HG03442 (cell line): ENCODE data around the gene SCAF1.

ENCODE experiments used
- ATAC-seq: cut with Tn5 transposase; IDR thresholded peaks from one replicate; pipeline ENCODE4 v1.9.1; 2021; ENCODE audit warnings: mild to moderate bottlenecking, moderate library complexity; ENCODE audit not compliant: unreplicated experiment

Gene SCAF1

DNA sequence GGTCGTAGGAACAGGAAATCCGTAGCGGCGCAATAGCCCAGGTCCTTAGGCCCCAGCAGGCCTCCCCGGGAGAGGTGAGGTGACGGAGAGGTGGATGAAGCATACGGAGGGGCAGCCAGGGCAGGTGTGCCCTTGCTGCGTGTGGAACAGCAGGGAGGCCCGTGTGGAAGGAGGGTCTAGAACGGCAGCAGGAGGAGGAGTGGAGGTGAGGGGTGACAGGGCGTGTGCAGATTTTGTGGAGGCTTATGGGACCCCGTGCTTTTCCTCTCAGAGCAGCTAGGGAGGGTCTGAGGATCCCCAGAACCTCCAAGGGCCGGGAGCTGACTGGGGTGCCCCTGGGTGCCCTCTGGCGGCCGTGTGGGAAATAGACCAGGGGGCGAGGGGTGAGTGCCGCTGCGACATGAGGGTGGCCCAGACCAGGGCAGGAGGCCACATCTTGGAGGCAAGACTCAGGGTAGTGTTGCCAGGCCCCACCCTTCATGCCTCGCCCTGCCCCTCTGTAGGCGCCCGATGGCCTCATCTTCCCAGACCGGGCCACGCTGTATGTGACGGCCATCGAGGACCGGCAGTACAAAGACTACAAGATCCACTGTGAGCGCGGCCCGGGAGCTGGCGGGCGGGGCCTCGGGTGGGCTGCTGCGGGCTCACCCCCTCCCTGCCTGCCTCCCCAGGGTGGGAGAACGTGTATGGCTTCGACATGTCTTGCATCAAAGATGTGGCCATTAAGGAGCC is 42.4 kb downstream of the SCAF1 start:
- ATAC-seq = no peak

DNA sequence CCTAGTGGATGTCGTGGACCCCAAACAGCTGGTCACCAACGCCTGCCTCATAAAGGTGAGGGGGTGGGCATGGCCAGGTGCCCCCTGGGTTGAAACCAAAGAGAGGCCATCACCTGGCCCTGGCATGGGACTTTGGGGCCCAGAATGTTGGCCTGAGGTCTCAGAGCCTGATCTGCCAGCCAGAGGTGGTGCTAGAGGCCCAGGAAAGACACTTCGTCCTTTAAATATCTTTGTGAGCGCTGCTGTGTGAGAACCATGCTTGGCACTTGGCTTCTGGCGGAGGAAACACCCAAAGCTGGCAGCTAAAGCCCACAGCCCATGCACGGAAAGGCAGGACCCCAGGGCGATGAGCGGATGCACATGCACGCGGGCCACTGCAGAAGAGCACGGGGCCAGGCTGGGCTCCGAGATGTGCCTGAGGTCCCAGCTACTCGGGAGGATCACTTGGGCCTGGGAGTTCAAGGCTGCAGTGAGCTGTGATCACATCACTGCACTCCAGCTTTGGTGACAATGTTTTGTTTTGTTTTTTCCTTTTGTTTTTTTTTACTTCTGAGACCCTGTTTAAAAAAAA is 43.1 kb downstream of the SCAF1 start:
- ATAC-seq = no peak

DNA sequence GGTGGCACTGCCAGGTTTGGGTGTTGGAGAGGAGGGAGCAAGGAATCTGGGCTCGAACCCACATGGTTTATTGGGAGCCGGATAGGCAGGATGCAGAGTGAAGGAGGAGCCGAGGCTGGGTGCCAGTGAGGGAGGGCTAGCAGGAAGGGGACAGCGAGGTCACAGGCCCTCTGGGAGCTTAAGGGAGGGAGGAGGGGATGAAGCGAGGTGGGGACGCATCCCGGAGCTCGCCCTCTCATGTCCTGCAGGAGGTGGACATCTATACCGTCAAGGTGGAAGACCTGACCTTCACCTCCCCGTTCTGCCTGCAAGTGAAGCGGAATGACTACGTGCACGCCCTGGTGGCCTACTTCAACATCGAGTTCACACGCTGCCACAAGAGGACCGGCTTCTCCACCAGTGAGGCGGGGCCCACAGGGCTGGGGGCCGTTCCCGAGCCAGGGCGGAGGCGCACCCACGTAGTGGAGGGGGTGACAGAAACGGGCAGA is 43.9 kb downstream of the SCAF1 start:
- ATAC-seq = no peak

DNA sequence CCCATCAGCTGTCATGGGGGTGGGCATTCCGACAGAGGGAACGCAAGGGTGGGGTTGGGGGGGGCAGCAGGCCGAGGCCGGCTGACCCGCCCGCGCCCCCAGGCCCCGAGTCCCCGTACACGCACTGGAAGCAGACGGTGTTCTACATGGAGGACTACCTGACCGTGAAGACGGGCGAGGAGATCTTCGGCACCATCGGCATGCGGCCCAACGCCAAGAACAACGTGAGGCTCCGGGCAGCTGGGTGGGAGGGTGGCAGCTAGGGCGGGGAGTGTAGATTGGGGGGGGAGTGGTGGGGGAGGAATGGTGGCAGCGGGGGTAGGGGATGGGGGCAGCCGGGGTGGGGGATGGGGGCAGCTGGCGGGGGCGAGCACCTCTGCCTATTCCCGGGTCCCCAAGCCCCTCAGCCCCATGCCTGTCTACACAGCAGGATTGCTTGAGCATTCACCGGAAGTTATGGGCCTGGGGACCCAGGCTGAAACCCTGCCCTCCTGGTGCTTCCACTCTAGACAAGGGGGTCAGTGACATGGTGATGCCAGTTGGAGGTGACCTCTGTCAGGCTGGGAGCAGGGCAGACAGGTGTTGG is 44.6 kb downstream of the SCAF1 start:
- ATAC-seq = no peak

DNA sequence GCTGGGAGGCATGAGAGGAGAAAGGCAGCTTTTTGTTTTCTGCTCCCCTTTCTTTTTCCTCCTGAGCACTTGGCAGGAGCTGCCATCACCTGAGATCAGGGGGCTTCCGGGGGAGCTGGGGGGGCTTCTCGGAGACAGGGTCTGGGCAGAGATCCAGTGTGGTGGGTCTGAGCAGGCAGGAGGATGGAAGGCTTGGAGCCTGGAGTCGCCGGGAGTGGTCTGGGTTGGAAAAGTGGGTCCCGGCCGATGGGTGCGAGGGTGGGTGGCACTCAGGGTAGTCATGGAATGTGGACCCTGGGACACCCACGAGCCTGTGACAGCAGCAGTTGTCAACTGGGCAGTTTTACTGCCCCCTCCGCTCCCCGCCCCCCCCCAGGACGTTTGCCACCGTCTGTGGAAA is 45.1 kb downstream of the SCAF1 start:
- no peak for ATAC-seq

DNA sequence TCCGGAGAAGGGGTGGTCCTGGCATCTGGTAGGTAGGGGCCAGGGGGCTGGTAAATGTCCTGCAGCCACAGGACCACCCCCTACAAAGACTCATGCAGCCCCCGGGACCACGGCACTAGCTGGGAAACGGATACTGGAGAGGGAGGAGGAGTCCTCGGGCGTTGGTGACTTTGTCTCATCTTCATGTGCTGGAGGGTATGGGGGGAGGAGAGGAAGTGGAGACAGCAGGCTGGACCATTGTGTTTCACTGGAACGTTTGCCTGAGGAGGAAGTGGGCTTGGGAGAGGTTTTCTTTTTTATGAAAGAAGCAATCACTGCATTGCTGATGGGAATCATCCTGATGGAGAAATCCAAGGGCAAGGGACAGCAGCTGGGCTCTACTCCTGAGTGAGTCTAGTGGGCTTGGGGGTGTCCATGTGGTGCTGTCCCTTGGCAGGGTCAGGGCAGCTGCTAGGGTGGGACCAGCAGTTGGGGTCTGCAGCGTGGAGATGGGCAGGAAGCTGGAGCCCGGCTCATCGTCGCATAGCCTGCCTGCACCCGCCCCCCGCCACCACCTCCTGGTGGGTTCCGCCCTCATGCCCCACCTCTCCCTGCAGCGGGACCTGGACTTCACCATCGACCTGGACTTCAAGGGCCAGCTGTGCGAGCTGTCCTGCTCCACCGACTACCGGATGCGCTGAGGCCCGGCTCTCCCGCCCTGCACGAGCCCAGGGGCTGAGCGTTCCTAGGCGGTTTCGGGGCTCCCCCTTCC is 45.7 kb downstream of the SCAF1 start:
- ATAC-seq = no peak

DNA sequence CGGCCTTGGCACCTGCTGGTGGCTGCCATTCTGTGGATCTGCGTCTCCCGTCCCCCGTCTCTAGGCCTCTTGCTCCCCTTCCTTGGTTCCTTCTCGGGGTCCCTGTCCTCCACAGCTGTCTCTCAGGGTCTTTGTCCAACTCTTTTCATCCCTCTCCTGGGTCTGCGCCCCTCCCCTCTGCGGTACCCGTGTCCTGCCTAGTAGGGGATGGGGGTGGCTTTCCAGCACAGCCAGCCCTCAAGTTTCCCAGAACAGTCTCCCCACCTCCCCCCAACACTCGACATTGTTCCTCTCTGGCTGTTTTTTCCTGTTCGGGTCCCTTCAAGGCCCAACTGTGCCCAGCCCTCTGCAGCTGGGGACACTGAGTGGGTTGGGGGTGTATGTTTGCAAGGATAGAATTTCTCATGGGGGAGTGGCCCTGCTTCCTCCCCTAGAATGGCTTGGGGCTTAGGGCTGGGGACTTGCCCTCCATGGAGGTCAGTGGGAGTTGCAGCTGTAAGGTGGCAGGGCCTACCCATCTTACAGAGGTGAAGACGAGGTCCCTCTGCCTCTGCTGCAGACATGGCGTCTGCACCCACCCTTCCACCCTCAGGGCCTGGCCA is 46.6 kb downstream of the SCAF1 start:
- ATAC-seq = no peak

DNA sequence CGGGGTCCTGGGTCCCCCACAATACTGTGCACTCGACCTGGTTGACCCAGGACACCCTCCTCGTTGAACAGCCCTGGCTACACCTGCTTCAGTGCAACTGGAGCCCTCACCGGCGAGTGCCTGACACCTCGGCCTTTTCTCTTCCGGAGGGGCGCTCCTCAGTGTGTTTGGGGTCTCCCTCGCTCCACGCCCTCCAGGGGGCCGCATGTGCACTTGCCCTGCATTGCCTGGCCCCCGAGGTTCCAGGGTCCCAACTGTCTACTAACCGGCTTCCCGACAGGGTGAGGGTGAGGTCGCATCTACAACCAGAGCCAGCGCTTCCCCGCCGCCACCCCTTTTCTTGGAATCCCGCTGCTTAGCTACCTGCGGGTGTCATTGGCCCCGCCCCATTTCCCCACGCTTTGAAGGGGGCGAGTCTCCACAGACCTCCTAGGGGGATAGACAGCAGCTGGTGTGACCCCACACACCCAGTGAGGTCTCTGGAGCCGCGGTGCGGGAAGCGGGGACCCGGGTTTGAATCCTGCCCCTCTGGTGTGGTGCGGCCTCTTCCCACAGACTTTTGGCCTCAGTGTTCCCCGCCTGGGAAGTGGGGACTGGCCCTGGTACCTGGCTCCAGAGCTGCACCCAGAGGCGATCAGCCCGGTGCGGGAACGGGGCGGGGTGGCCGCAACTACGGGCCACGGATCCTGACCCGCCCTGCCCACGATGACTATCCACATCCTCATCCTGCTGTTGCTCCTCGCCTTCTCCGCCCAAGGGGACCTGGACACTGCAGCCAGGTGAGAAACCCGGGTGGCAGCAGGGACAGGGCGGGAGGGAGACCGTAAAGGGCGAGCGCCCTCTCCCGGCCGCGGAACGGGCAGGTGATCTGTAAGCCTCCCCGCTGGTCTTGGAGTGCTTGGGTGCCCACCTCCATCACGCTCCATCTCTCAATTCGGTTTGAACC is 47.4 kb downstream of the SCAF1 start, which contains the start of gene ADM5:
ADM5 (plus strand) TSS at position 462 of the 946 bp plus-strand sequence; CDS start at position 706, 244 bp downstream.
- ATAC-seq = no peak

DNA sequence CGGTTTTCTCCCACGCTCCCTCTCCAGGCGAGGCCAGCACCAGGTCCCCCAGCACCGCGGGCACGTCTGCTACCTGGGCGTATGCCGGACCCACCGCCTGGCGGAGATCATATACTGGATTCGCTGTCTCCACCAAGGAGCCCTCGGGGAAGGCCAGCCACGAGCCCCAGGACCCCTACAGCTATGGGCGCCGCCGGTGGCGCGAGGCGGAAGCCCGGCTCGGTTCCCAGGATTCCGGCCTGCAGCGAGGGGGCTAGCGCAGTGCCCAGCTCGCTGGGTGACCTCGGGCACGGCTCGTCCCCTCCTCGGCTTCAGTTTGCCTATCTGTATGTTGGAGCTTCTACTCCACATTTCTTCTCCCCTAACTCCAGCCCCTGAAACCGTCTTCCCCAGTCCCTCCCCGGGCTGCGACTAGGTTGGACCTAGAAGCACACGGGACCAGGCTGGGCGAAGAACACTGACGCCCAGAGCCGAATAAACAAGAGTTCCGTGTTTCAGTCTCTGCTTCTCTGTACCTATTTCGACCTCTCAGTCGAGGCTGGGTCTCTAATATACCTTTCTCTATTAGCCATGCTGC is 48.2 kb downstream of the SCAF1 start:
- ATAC-seq = no peak

DNA sequence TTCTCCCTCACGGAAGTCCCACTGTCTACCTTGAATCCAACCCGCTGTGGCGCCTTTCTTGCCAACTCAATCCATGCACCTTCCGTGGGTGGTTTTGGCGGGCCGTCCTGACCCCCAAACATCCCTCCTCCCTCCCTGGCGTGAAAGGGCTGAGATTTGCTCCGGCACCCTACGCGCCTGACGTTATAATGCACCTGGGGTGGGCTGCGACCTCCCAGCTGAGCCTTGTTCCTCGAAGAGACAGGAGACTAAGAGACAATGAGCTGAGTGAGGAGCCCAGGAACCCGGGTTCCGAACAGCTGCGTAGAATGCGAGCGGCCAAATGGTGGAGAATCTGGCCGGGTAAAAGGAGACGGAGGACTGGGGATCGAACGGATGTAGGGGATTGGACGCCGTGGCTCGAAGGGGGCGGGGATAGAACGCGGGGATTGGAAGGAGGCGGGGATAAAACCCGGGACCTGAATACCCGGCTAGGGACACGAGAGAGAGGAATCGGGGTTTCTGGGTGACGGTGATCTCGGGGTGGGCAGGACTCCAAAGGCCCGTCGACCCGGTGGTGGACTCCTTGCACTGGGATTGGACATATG is 48.7 kb downstream of the SCAF1 start, which contains the start of gene CPT1C:
CPT1C (plus strand) TSS at position 461 of the 587 bp plus-strand sequence. CDS start 1,137 bp downstream, outside the sequence.
- no peak for ATAC-seq

DNA sequence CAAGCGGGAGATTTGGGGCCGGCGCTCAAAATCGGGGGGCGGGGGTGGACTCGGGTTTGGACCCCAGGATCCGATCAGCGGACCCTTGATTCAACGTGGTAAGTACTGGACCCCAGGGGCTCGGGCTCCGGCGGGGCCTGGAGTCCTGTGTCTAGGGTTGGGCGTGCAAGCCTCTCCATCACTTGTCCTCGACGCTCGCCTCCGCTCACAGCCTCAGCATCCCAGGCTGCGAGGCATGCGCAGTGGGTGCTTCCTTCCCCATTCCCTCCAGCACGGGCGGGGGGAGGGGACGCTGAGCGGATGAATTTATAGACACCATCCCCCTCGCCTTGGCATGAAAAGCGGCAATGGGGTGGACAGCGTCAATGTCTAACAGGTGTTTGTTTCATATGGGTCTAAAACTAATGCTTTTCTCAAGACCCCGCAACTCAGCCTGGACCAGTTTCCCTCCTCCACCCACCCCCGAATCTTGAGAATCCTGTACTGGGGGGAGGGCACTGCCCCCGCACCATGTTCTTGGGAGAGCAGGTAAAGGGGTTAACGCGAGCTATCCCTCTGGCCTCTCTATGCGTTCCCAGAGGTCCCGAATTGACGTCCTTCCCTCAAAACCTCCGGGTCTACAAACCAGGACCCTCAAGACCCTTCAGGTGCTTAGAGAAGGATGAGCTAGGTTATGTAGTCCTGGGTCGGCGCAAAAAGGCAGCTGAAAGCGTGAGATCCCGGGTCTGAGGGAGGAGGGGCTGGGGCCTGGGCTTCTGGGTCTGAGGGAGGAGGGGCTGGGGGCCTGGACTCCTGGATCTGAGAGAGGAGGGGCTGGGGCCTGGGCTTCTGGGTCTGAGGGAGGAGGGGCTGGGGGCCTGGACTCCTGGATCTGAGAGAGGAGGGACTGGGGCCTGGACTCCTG is 49.5 kb downstream of the SCAF1 start:
- no peak for ATAC-seq

DNA sequence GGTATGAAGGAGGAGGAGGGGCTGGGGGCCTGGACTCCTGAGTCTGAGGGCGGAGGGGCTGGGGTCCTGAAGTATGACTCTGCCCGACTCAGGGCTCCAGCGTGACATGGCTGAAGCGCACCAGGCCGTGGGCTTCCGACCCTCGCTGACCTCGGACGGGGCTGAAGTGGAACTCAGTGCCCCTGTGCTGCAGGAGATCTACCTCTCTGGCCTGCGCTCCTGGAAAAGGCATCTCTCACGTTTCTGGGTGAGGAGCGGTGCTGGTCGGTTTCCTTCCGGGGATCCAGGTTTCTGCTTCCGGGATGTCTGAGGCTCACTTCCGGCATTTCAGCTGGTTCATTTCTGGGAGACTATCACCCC is 50.1 kb downstream of the SCAF1 start:
- ATAC-seq = no peak

DNA sequence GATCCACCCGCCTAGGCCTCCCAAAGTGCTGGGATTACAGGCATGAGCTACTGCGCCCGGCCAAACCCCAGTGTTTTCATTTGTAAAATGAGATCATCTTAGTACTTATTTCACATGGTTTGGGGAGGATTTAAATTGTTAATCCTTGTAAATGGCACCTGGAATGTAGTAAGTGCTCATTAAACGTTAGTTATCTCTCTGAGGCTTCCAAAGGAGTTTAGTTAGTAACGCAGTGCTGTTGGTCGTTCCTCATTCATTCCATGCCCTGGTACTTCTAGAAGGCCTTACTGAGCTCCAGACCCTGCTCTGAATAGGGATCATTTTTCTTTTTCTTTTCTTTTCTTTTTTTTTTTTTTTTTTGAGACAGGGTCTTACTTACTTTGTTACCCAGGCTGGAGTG is 54.1 kb downstream of the SCAF1 start:
- no peak for ATAC-seq

DNA sequence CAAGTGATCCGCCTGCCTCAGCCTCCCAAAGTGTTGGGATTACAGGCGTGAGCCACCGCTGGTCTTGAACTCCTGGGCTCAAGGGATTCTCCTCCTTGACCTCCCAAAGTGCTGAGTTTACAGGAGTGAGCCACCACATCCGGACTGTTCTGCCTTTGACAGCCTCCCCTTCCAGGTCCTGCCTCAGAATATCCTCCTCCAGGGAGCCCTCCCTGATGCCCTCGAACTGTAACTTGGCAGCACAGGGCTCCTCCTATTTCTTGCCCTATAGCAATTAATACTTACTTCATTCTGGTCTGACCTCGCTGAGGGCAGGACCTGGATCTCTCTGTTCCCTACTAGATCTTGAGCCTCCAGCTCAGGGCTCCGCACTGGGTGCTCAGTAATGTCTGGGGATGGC is 54.9 kb downstream of the SCAF1 start:
- no peak for ATAC-seq

DNA sequence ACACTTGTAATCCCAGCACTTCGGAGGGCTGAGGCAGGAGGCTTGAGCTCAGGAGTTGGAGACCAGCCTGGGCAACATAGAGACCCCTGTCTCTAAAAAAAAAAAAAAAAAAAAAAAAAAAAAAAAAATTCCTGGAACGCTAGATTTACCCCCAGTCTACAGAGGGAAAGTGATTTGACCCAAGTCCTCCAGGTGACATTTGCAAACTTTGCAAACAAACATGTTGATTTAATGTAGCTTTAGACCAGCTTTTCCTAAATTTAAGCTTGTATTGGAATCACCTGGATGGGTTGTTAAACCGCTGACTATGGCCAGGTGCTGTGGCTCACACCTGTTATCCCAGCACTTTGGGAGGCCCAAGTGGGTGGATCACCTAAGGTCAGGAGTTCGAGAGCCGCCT is 57.4 kb downstream of the SCAF1 start:
- ATAC-seq = no peak

DNA sequence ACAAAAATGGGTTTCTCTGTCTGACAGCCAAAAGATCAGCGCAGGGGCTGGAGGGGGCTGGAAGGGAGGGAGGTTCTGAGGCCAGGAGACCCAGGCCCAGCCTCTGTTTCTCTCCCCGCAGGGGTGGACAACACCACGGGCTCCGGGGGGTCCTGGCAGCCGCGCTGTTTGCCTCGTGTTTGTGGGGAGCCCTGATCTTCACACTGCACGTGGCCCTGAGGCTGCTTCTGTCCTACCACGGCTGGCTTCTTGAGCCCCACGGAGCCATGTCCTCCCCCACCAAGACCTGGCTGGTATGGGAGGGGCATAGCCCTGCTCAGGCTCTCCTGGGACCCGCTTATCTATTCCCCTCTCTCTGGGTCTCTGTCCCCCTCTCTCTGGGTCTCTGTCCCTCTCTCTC is 58.6 kb downstream of the SCAF1 start:
- ATAC-seq = no peak

DNA sequence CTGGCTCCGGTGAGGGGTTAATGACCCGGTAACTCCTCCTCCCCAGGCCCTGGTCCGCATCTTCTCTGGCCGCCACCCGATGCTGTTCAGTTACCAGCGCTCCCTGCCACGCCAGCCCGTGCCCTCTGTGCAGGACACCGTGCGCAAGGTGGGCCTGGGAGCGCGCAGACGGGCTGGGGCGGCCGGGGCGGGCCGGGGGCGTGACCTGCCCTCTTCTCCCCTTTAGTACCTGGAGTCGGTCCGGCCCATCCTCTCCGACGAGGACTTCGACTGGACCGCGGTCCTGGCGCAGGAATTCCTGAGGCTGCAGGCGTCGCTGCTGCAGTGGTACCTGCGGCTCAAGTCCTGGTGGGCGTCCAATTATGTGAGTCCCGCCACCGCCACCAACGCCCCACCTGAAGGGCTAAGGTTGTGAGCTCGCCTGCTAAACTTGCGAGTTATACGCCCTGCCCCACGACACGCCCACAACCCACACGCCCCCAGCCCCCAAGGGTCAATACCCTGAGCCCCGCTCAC is 59.3 kb downstream of the SCAF1 start:
- no peak for ATAC-seq
